Heart right ventricle (tissue), 16 donors: Measurements from ENCODE around the gene GCSAML. TPM values are rescaled to one million over a fixed set of nuclear protein-coding genes. Genes with fewer than 3 reads are reported as not detected.
A peak's percentile ranks its signal among the peaks of the same experiment; 100 is the strongest.

ENCODE experiments used
- ATAC-seq, 8 donors: fragments of 200-7000 bp; cut with Tn5 transposase; one replicate each; pipeline ENCODE4 v1.9.1; 2020; ENCODE audit warnings: mild to moderate bottlenecking in 8 of 8, moderate library complexity in 8 of 8, moderate number of reproducible peaks in 1 of 8
- DNase-seq, 2 donors: peaks; one replicate each; pipeline ENCODE4 v3.0.0-alpha.2; 2020
- H3K27ac ChIP-seq, 10 donors: fragments of 200-600 bp; sonication (generic) in 2 of 10; one replicate each; pipeline versions ENCODE4 v1.5.0 to v1.8.0; 2020 to 2022; ENCODE audit warnings: mild to moderate bottlenecking in 3 of 10
- H3K27me3 ChIP-seq, 7 donors: fragments of 200-600 bp; one replicate each; pipeline ENCODE4 v1.8.0; 2021 to 2022; ENCODE audit warnings: mild to moderate bottlenecking in 2 of 7
- H3K36me3 ChIP-seq, 9 donors: fragments of 200-600 bp; sonication (generic) in 1 of 9; one replicate each; pipeline versions ENCODE4 v1.5.0 to v1.8.0; 2020 to 2022; ENCODE audit warnings: mild to moderate bottlenecking in 2 of 9
- H3K4me1 ChIP-seq, 9 donors: fragments of 200-600 bp; sonication (generic) in 1 of 9; one replicate each; pipeline versions ENCODE4 v1.5.0 to v1.8.0; 2020 to 2022; ENCODE audit warnings: mild to moderate bottlenecking in 4 of 9
- H3K4me3 ChIP-seq, 10 donors: fragments of 200-600 bp; sonication (generic) in 2 of 10; one replicate each; pipeline versions ENCODE4 v1.5.0 to v1.8.0; 2020 to 2022; ENCODE audit warnings: mild to moderate bottlenecking in 7 of 10, moderate library complexity in 2 of 10
- H3K9me3 ChIP-seq, 11 donors: fragments of 200-600 bp in 10 of 11; sonication (generic) in 2 of 11; one replicate each; pipeline versions ENCODE4 v1.5.0 to v1.8.0; 2013 to 2022; ENCODE audit warnings: mild to moderate bottlenecking in 2 of 11, control low read depth in 1 of 11, moderate library complexity in 1 of 11
- CTCF ChIP-seq, 9 donors: fragments of 200-600 bp; sonication (generic) in 2 of 9; IDR thresholded peaks; one replicate each; pipeline versions ENCODE4 v1.5.0 to v1.8.0; 2021 to 2022; ENCODE audit warnings: antibody characterized with exemption in 9 of 9, mild to moderate bottlenecking in 5 of 9, moderate library complexity in 1 of 9
- WGBS, 2 donors: extraction: QIAGEN DNeasy Blood & Tissue Kit; methylation state at CpG; one replicate each; pipeline ENCODE4 v1.1.7; 2013; ENCODE audit warnings: inconsistent platforms in 1 of 2; 5-methylcytosine and 5-hydroxymethylcytosine counted together
- intact Hi-C, 10 donors: fragments of 100-400 bp; cut with DNase I; formaldehyde crosslinking; loops; one replicate each; pipeline versions ENCODE4 v1.11.1 to v1.14.2; 2022
- polyA plus RNA-seq, 2 donors: library from polyadenylated mRNA; stranded (reverse); fragments of 200-250 nt; gene quantifications; one replicate each; pipeline ENCODE4 v1.2.3, GENCODE V29; 2013
- total RNA-seq, 10 donors: library from RNA; stranded (reverse); fragmentation: NEBNext Ultra II Directional in 3 of 10; extraction: Animal tissue kit (Norgen Biotek cat#: 25700) in 3 of 10; gene quantifications; one replicate each; pipeline versions ENCODE4 v1.2.1 to v1.2.4, GENCODE V29; 2021 to 2023
- donor health status: Arrhythmogenic right ventricular cardiomyopathy.
- donor health status: ischemic (EF 13 %, LVEDD 7.1; RV severe dilation, severe dysfunction).
- donor health status: healthy with polysubstance abuse.
- donor health status: DM: no; HTN: yes; CAD: no.
- donor health status: DM: no; HTN: no; CAD: no.
- donor health status: ischemic (EF 25% LVEDD 6.9; RV normal size, moderate dysfunction).
- donor health status: ischemic (EF 25% LVEDD 5.7; RV mildly dilated, moderate dysfunction).
- donor health status: healthy.
- donor health status: DM: yes; HTN: yes; CAD: no.
- donor health status: Ischemic cardiomyopathy.
- donor health status: ischemic (EF 35%, LVEDD 5.7; RV mildly dilated, moderate dysfunction).
- donor health status: nonischemic (EF 11% LVEDD 7.7; RV severe dilation, severe dysfunction).
- donor health status: DM: yes; HTN: yes; CAD: no.
- donor health status: PGD.
- donor health status: ischemic (EF 29% LVEDD 5.4; RV normal size, mild dysfunction).
- donor health status: nonischemic (EF 23%, LVEDD 6.1; RV moderate dilation, normal function).

The GCSAML gene
- total and polyA plus RNA-seq, 12 donors = under 0.01 to 0.44 (median 0.13) TPM; not detected in 8

GRCh38 chr1:247562198-247562597 is 13.3 kb downstream of the GCSAML start:
- intact Hi-C loops = no loop called here
- H3K27ac ChIP-seq = no peak overlapping the region
- no peak for DNase-seq
- H3K36me3 ChIP-seq = no peaks in the 10 kb centered on the region
- ATAC-seq = no peak
- no peak overlapping the region for H3K4me3 ChIP-seq
- 61 to 65% methylated on average over 9 of the region's 9 CpGs for WGBS, 2 donors
- no peak for TF ChIP-seq CTCF (IDR thresholded peaks at IDR 0.05)
- H3K27me3 ChIP-seq = no peaks in the 10 kb centered on the region
- no peaks in the 10 kb centered on the region for H3K4me1 ChIP-seq
- peaks cover 0 to 4% (median 0%) of the 10 kb centered on the region in 11 donors for H3K9me3 ChIP-seq

- no peak for ATAC-seq
- no peak for TF ChIP-seq CTCF (IDR thresholded peaks at IDR 0.05)
- intact Hi-C loops = no loop called here
- H3K27me3 ChIP-seq = no peaks in the 10 kb centered on the region
- H3K9me3 ChIP-seq = peaks cover 0 to 18% (median 0%) of the 10 kb centered on the region in 11 donors
- H3K4me3 ChIP-seq = no peak overlapping the region
- no peak overlapping the region for H3K27ac ChIP-seq
- 53 to 63% methylated on average over 1 of the region's 1 CpG for WGBS, 2 donors
- H3K4me1 ChIP-seq = no peaks in the 10 kb centered on the region
- H3K36me3 ChIP-seq = no peaks in the 10 kb centered on the region
- no peak for DNase-seq
Observed at GRCh38 chr1:247574236-247574635, 25.3 kb downstream of the GCSAML start.

- H3K9me3 ChIP-seq = peaks cover 0 to 14% (median 0%) of the 10 kb centered on the region in 11 donors
- intact Hi-C loops = no loop called here
- H3K27ac ChIP-seq = no peak overlapping the region
- DNase-seq (no peak), ATAC-seq (no peak)
- TF ChIP-seq CTCF (IDR thresholded peaks at IDR 0.05) = no peak
- no peaks in the 10 kb centered on the region for H3K27me3 ChIP-seq
- no peaks in the 10 kb centered on the region for H3K4me1 ChIP-seq
- no peaks in the 10 kb centered on the region for H3K36me3 ChIP-seq
- H3K4me3 ChIP-seq = no peak overlapping the region
Observed at GRCh38 chr1:247574664-247575063, 25.7 kb downstream of the GCSAML start.

- Histone ChIP-seq H3K36me3 (no peaks in the 10 kb centered on the region), H3K4me1 (no peaks in the 10 kb centered on the region), H3K27me3 (no peaks in the 10 kb centered on the region), H3K9me3 (peaks cover 0 to 10% (median 0%) of the 10 kb centered on the region in 11 donors), H3K27ac (no peak overlapping the region), H3K4me3 (no peak overlapping the region)
- ATAC-seq (no peak), DNase-seq (no peak)
- TF ChIP-seq CTCF (IDR thresholded peaks at IDR 0.05) = peak in 2 of 9 donors; percentile 30 to 36
- WGBS, 2 donors = 49 to 60% methylated on average over 3 of the region's 3 CpGs
- intact Hi-C loops = no loop called here
Observed at GRCh38 chr1:247576514-247576913, 27.6 kb downstream of the GCSAML start.
